ENCODE measurements around the gene IL27RA. TPM values are rescaled to one million over a fixed set of nuclear protein-coding genes. Genes with fewer than 3 reads are reported as not detected.

Gene IL27RA
- total RNA-seq, 1 experiment from 2014 or later = 13.6 TPM

DNA sequence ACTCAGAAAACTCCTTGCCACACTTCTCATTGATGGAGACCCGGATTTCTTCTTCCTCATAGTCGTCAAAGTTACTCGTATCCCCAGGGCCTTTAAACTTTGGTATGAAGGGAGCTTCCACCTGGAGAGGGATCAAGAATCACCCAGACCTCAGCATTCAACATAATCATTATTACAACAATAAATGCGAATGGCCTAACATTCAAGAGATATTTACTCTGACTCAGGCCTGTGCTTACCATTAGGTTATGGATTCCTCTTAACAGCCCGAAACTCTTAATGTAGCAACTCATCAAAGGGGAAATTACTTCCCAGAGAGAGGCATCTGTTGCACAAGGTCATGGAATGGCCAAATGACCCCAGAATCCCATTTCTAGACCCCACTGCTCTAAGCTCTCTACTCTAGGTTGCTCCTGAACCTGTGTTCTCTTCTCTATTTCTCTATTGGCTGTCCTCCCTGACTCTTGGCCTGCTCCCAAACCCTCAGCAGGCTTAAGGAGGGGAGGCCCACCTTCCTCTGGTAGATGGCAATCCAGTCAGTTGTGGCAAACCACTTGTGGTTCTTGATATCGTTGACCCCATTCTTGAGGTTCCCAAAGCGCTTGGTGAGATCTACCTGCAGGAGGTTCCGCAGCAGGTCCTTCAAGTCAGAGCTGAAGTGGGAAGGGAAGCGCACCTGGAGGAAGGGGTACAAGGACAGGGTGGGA lies 61.7 kb downstream of the IL27RA start:
- Histone ChIP-seq H3K56ac (ENCODE audit: insufficient read length, low read depth, low read length) (no peak overlapping the region), H3K27ac (ENCODE audit: insufficient read length, low read depth, low read length) (no peak overlapping the region), H2BK120ac (ENCODE audit: low read depth, low read length, poor library complexity, severe bottlenecking) (no peak overlapping the region), H3K4me2 (ENCODE audit: insufficient read depth, insufficient read length, low read length) (no peak overlapping the region), H3K23ac (ENCODE audit: insufficient read length, low read depth, low read length) (no peak overlapping the region), H4K5ac (ENCODE audit: insufficient read length, low read depth, low read length) (no peak overlapping the region), H3T11ph (ENCODE audit: low read length) (no peak overlapping the region), H4K91ac (ENCODE audit: insufficient read length, low read depth, low read length) (no peak overlapping the region), H2BK5ac (ENCODE audit: insufficient read length, low read length) (no peak overlapping the region), H2BK20ac (ENCODE audit: low read depth, low read length, poor library complexity, severe bottlenecking) (no peak overlapping the region), H3K18ac (ENCODE audit: insufficient read length, low read depth, low read length) (no peak overlapping the region), H3K23me2 (ENCODE audit: insufficient read length, low read depth, low read length, poor library complexity, severe bottlenecking) (peaks cover 8% of the 10 kb centered on the region), H3K4ac (ENCODE audit: low read depth, low read length) (no peak overlapping the region), H2BK15ac (ENCODE audit: low read depth, low read length) (no peak overlapping the region), H3K4me1 (ENCODE audit: insufficient read depth, low read length) (no peaks in the 10 kb centered on the region), H3K27me3 (ENCODE audit: insufficient read depth, low read length) (no peaks in the 10 kb centered on the region), H3K9ac (ENCODE audit: extremely low read depth, insufficient read length, low read length) (no peak overlapping the region), H3K14ac (ENCODE audit: insufficient read depth, low read length) (no peak overlapping the region), H2AK5ac (ENCODE audit: insufficient read length, low read length) (no peak overlapping the region), H4K20me1 (ENCODE audit: control insufficient read depth, insufficient read depth, insufficient read length) (no peaks in the 10 kb centered on the region), H3K79me1 (ENCODE audit: insufficient read depth, low read depth, low read length, poor library complexity, severe bottlenecking) (no peaks in the 10 kb centered on the region), H3K79me2 (ENCODE audit: insufficient read depth, low read length) (no peaks in the 10 kb centered on the region), H2AFZ (ENCODE audit: low read length) (no peak overlapping the region), H2BK12ac (ENCODE audit: insufficient read length, low read depth, low read length) (no peak overlapping the region), H3K9me3 (ENCODE audit: control insufficient read depth, low read depth, low read length) (peaks cover 6% of the 10 kb centered on the region), H4K8ac (replicated peaks; ENCODE audit: insufficient read length, low read depth, low read length) (no peak overlapping the region)
- Mint-ChIP-seq H3K27ac (no peak overlapping the region), H3K36me3 (ENCODE audit: insufficient read depth in 1 of 3, low read depth in 3 of 3) (peaks cover 14 to 36% (median 29%) of the 10 kb centered on the region in 3 experiments), H3K4me3 (peak overlapping the region; percentile 17 to 55; a peak in 3 of 5 replicates), H3K4me1 (peaks cover 12% of the 10 kb centered on the region in 2 experiments), H3K27me3 (ENCODE audit: low read depth) (peaks cover 23% of the 10 kb centered on the region), H3K9me3 (peaks cover 13 to 15% of the 10 kb centered on the region in 2 experiments)
- DNase-seq = no peak
- no CpG with 5 or more reads among the region's 9 CpGs for WGBS (ENCODE audit: extremely low coverage, insufficient read length, low lambda C conversion rate)
- TF ChIP-seq, protein P1, sequence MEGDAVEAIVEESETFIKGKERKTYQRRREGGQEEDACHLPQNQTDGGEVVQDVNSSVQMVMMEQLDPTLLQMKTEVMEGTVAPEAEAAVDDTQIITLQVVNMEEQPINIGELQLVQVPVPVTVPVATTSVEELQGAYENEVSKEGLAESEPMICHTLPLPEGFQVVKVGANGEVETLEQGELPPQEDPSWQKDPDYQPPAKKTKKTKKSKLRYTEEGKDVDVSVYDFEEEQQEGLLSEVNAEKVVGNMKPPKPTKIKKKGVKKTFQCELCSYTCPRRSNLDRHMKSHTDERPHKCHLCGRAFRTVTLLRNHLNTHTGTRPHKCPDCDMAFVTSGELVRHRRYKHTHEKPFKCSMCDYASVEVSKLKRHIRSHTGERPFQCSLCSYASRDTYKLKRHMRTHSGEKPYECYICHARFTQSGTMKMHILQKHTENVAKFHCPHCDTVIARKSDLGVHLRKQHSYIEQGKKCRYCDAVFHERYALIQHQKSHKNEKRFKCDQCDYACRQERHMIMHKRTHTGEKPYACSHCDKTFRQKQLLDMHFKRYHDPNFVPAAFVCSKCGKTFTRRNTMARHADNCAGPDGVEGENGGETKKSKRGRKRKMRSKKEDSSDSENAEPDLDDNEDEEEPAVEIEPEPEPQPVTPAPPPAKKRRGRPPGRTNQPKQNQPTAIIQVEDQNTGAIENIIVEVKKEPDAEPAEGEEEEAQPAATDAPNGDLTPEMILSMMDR (conservative IDR thresholded peaks at IDR 0.05) = no peak
